ENCODE measurements around the gene SEC61A2.

DNA sequence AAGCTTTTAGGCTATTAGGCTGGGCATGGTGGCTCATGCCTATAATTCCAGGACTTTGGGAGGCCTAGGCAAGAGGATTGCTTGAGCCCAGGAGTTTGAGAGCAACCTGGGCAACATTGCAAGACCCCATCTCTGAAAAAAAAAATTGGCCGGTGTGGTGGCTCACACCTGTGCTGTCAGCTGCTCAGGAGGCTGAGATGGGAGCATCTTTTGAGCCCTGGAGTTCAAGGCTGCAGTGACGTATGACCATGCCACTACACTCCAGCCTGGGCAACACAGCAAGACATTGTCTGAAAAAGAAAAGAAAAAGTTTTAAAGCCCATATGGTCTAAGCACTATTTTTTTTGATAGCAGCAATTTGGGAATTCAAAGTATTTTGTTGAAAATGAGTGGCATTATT lies 15.8 kb upstream of the SEC61A2 start:
- TF ChIP-seq, protein P1, sequence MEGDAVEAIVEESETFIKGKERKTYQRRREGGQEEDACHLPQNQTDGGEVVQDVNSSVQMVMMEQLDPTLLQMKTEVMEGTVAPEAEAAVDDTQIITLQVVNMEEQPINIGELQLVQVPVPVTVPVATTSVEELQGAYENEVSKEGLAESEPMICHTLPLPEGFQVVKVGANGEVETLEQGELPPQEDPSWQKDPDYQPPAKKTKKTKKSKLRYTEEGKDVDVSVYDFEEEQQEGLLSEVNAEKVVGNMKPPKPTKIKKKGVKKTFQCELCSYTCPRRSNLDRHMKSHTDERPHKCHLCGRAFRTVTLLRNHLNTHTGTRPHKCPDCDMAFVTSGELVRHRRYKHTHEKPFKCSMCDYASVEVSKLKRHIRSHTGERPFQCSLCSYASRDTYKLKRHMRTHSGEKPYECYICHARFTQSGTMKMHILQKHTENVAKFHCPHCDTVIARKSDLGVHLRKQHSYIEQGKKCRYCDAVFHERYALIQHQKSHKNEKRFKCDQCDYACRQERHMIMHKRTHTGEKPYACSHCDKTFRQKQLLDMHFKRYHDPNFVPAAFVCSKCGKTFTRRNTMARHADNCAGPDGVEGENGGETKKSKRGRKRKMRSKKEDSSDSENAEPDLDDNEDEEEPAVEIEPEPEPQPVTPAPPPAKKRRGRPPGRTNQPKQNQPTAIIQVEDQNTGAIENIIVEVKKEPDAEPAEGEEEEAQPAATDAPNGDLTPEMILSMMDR (IDR thresholded peaks at IDR 0.05; ENCODE audit: poor library complexity, severe bottlenecking), result no peak
- TF ChIP-seq, protein P2, sequence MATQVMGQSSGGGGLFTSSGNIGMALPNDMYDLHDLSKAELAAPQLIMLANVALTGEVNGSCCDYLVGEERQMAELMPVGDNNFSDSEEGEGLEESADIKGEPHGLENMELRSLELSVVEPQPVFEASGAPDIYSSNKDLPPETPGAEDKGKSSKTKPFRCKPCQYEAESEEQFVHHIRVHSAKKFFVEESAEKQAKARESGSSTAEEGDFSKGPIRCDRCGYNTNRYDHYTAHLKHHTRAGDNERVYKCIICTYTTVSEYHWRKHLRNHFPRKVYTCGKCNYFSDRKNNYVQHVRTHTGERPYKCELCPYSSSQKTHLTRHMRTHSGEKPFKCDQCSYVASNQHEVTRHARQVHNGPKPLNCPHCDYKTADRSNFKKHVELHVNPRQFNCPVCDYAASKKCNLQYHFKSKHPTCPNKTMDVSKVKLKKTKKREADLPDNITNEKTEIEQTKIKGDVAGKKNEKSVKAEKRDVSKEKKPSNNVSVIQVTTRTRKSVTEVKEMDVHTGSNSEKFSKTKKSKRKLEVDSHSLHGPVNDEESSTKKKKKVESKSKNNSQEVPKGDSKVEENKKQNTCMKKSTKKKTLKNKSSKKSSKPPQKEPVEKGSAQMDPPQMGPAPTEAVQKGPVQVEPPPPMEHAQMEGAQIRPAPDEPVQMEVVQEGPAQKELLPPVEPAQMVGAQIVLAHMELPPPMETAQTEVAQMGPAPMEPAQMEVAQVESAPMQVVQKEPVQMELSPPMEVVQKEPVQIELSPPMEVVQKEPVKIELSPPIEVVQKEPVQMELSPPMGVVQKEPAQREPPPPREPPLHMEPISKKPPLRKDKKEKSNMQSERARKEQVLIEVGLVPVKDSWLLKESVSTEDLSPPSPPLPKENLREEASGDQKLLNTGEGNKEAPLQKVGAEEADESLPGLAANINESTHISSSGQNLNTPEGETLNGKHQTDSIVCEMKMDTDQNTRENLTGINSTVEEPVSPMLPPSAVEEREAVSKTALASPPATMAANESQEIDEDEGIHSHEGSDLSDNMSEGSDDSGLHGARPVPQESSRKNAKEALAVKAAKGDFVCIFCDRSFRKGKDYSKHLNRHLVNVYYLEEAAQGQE (IDR thresholded peaks at IDR 0.05; ENCODE audit: borderline replicate concordance), result no peak
